Endothelial cell (in vitro differentiated cells): Measurements from ENCODE around the gene ARMH3. TPM values are rescaled to one million over a fixed set of nuclear protein-coding genes. Genes with fewer than 3 reads are reported as not detected.

Experiments used
- DNase-seq: peaks from one replicate; pipeline ENCODE4 v3.0.0; 2021; ENCODE audit warnings: low spot score
- H3K27ac Mint-ChIP-seq: one replicate; pipeline ENCODE4 v1.8.0; 2021; ENCODE audit warnings: mixed read lengths, inconsistent platforms; ENCODE audit not compliant: unreplicated experiment
- H3K27me3 Mint-ChIP-seq: one replicate; pipeline ENCODE4 v1.8.0; 2021; ENCODE audit warnings: mild to moderate bottlenecking, moderate library complexity, mixed read lengths, inconsistent platforms; ENCODE audit not compliant: unreplicated experiment
- H3K36me3 Mint-ChIP-seq: one replicate; pipeline ENCODE4 v1.8.0; 2021; ENCODE audit warnings: mild to moderate bottlenecking, low read depth, mixed read lengths, inconsistent platforms; ENCODE audit not compliant: unreplicated experiment
- H3K4me1 Mint-ChIP-seq: one replicate; pipeline ENCODE4 v1.8.0; 2021; ENCODE audit warnings: mild to moderate bottlenecking, mixed read lengths, inconsistent platforms; ENCODE audit not compliant: unreplicated experiment
- H3K4me3 Mint-ChIP-seq: one replicate; pipeline ENCODE4 v1.8.0; 2021; ENCODE audit warnings: mild to moderate bottlenecking, mixed read lengths, inconsistent platforms; ENCODE audit not compliant: unreplicated experiment
- H3K9me3 Mint-ChIP-seq: one replicate; pipeline ENCODE4 v1.8.0; 2021; ENCODE audit warnings: mixed read lengths, inconsistent platforms; ENCODE audit not compliant: unreplicated experiment
- CTCF ChIP-seq: fragments of 200-600 bp; sonication (generic); IDR thresholded peaks from one replicate; pipeline ENCODE4 v1.5.0; 2021; ENCODE audit warnings: antibody characterized with exemption; ENCODE audit not compliant: unreplicated experiment
- total RNA-seq: library from RNA; stranded (reverse); fragmentation: NEBNext Ultra II Directional; extraction: Animal tissue kit (Norgen Biotek cat#: 25700); gene quantifications from one replicate; pipeline ENCODE4 v1.2.1, GENCODE V29; 2021; ENCODE audit not compliant: unreplicated experiment

Gene ARMH3
- total RNA-seq, 1 donor from 2014 or later, result 20.5 TPM

- peaks cover 13% of the 10 kb centered on the region for H3K4me1 Mint-ChIP-seq
- peaks cover 7% of the 10 kb centered on the region for H3K27me3 Mint-ChIP-seq
- H3K9me3 Mint-ChIP-seq, result no peaks in the 10 kb centered on the region
- no peak overlapping the region for H3K4me3 Mint-ChIP-seq
- H3K27ac Mint-ChIP-seq, result no peak overlapping the region
- DNase-seq, result no peak
- H3K36me3 Mint-ChIP-seq, result no peaks in the 10 kb centered on the region
- no peak for TF ChIP-seq CTCF
These were observed 13.1 kb upstream of the ARMH3 start for GRCh38 chr10:102069071-102069470.

GRCh38 chr10:102068216-102068615 is 12.2 kb upstream of the ARMH3 start:
- no peak overlapping the region for H3K27ac Mint-ChIP-seq
- no peaks in the 10 kb centered on the region for H3K9me3 Mint-ChIP-seq
- H3K4me3 Mint-ChIP-seq, result no peak overlapping the region

GRCh38 chr10:102067091-102067916 is 11.3 kb upstream of the ARMH3 start:
- H3K27ac Mint-ChIP-seq, result no peak overlapping the region
- H3K27me3 Mint-ChIP-seq, result peaks cover 7% of the 10 kb centered on the region
- no peaks in the 10 kb centered on the region for H3K36me3 Mint-ChIP-seq
- TF ChIP-seq CTCF, result no peak
- DNase-seq, result no peak
- peaks cover 14% of the 10 kb centered on the region for H3K4me1 Mint-ChIP-seq
- H3K9me3 Mint-ChIP-seq, result no peaks in the 10 kb centered on the region
- peak overlapping the region; percentile 31 for H3K4me3 Mint-ChIP-seq

More at GRCh38 chr10:102068216-102068615, 12.2 kb upstream of the ARMH3 start:
- Mint-ChIP-seq H3K4me1 (peaks cover 14% of the 10 kb centered on the region), H3K36me3 (no peaks in the 10 kb centered on the region), H3K27me3 (peaks cover 7% of the 10 kb centered on the region)
- no peak for TF ChIP-seq CTCF
- no peak for DNase-seq

- H3K4me3 Mint-ChIP-seq, result peak overlapping the region; percentile 92
- peaks cover 7% of the 10 kb centered on the region for H3K27me3 Mint-ChIP-seq
- no peak for TF ChIP-seq CTCF
- no peaks in the 10 kb centered on the region for H3K9me3 Mint-ChIP-seq
- no peak for DNase-seq
- no peak overlapping the region for H3K27ac Mint-ChIP-seq
- no peaks in the 10 kb centered on the region for H3K36me3 Mint-ChIP-seq
- H3K4me1 Mint-ChIP-seq, result peaks cover 14% of the 10 kb centered on the region
These were observed 10.6 kb upstream of the ARMH3 start for GRCh38 chr10:102066399-102067088.
